ENCODE data around the gene VRK2.

The VRK2 gene

DNA sequence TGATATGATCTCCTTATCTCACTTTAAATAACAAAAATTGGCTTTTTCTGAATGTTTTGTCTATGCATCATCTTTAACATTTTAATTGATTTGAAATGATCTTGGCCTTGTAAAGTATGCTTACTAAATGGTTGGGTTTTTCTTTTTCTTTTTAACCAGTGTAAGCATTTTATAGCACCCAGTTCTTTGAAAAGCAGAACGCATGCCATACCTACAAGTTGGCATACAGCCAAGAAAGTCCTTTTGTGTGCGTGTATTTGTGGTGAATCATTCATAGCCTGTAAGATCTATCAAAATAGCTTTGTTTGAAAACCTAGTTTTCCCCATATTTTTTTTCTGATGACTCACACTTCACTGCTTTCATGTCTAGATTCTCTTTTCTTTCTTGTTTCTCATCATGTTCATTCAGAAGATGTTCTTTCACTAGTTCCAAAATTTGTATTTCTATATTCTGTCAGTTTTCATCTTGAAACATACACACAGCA is 4.1 kb upstream of the VRK2 start:
- Mint-ChIP-seq H3K4me3 (no peak overlapping the region), H3K9me3 (peaks cover 6% of the 10 kb centered on the region), H3K4me1 (ENCODE audit: low read depth) (peaks cover 28% of the 10 kb centered on the region), H3K27me3 (ENCODE audit: low read depth) (no peaks in the 10 kb centered on the region), H3K36me3 (ENCODE audit: low read depth) (peaks cover 7% of the 10 kb centered on the region), H3K27ac (no peak overlapping the region)
- no peak for DNase-seq (ENCODE audit: low spot score)

DNA sequence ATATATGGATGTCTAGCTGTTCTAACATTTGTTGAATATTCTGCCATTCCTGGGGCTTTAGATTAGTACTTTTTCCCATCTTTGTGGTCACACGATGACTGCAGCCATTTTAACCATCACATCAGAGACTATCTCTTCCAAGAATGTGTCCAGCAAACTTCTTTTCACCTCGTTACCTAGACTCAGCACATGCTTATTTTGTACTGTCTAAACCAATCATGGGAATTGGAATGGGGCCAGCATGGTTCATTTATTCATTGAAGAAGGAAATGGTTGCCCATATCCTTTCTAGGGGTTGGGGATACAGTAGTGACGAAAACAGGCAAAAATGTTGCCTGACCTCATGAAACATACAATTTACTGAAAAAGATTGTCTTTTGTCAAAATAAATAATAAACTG is 2.5 kb upstream of the VRK2 start:
- H3K4me1 Mint-ChIP-seq (ENCODE audit: low read depth) = peaks cover 36% of the 10 kb centered on the region
- no peak overlapping the region for H3K27ac Mint-ChIP-seq
- no peaks in the 10 kb centered on the region for H3K9me3 Mint-ChIP-seq
- H3K4me3 Mint-ChIP-seq = no peak overlapping the region
- no peaks in the 10 kb centered on the region for H3K27me3 Mint-ChIP-seq (ENCODE audit: low read depth)
- H3K36me3 Mint-ChIP-seq (ENCODE audit: low read depth) = peaks cover 5% of the 10 kb centered on the region
- DNase-seq (ENCODE audit: low spot score) = no peak

DNA sequence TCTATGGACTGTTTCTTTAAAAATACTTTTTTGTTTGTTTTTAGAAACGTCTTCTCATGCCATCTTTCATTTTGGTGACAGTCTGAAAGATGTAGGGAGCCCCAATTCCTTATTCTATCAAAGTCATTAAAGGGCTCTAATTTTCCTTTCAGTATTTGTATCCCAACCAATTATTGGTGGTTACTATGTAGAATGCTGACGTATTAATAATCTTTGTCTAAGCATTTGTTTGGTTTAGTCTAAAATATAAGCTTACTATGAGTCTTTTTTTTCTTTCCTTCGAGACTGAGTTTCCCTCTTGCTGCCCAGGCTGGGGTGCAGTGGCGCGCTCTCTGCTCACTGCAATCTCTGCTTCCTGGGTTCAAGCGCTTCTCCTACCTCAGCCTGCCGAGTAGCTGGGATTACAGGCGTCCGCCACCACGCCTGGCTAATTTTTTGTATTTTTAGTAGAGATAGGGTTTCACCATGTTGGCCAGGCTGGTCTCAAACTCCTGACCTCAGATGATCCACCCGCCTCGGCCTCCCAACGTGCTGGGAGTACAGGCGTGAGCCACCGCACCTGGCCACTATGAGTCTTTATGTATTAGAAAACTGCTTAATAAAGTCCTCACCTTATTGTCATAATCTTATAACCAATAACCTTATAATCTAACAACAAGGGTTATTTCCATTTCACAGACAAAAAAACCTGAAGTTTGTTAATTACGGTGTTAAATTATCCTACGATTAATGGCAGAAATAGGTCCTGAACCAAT is 849 bp upstream of the VRK2 start:
- no peak for DNase-seq (ENCODE audit: low spot score)
- H3K9me3 Mint-ChIP-seq = no peaks in the 10 kb centered on the region
- peak overlapping the region; percentile 91 for H3K27ac Mint-ChIP-seq
- H3K4me1 Mint-ChIP-seq (ENCODE audit: low read depth) = peaks cover 36% of the 10 kb centered on the region
- peaks cover 8% of the 10 kb centered on the region for H3K36me3 Mint-ChIP-seq (ENCODE audit: low read depth)
- H3K27me3 Mint-ChIP-seq (ENCODE audit: low read depth) = no peaks in the 10 kb centered on the region
- H3K4me3 Mint-ChIP-seq = peak overlapping the region; percentile 88

DNA sequence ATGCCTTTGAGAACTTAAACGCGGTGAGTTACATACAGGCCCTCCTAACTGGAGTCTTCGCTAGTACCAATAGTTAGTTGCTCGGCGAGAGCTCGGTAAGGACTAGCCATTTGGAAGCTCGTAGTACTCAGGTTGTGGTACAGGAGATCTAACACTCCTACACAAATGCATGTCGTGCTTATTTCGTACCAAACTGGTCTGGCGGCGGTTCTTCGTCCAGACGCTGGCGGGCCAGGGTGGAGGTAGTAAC is 346 bp upstream of the VRK2 start:
- peak overlapping the region; percentile 91 for H3K27ac Mint-ChIP-seq
- H3K9me3 Mint-ChIP-seq = no peaks in the 10 kb centered on the region
- peaks cover 10% of the 10 kb centered on the region for H3K36me3 Mint-ChIP-seq (ENCODE audit: low read depth)
- H3K4me1 Mint-ChIP-seq (ENCODE audit: low read depth) = peaks cover 36% of the 10 kb centered on the region
- H3K4me3 Mint-ChIP-seq = peak overlapping the region; percentile 88
- DNase-seq (ENCODE audit: low spot score) = no peak
- no peaks in the 10 kb centered on the region for H3K27me3 Mint-ChIP-seq (ENCODE audit: low read depth)

DNA sequence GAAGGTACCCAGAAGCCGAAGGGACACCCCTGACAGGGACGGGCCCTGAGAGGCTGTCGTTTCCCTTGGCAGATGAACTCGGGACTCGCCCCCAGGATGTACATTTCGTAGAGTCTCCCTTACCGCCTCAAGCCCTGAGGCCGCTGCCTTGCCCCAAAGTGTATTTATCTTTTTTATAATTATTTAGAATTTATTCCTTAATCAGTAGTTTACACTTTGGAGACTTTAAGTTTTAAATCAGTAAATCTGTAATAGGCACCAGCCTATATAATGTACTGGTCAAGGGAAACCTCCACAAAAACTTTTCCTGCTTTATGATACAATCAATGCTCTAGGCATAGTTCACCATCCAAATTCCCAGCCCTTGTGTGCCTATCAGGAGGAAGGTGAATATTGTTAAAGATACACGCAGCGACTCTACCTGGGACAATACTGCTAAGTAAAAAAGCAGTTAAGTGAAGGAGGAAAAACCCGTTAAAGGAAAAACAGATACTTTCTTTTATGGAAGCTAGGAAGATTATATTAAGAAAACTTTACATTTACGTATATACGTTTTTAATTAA is 848 bp downstream of the VRK2 start:
- peak overlapping the region; percentile 88 for H3K4me3 Mint-ChIP-seq
- no peaks in the 10 kb centered on the region for H3K9me3 Mint-ChIP-seq
- H3K4me1 Mint-ChIP-seq (ENCODE audit: low read depth) = peaks cover 37% of the 10 kb centered on the region
- no peak for DNase-seq (ENCODE audit: low spot score)
- H3K27me3 Mint-ChIP-seq (ENCODE audit: low read depth) = no peaks in the 10 kb centered on the region
- H3K27ac Mint-ChIP-seq = peak overlapping the region; percentile 91
- H3K36me3 Mint-ChIP-seq (ENCODE audit: low read depth) = peaks cover 16% of the 10 kb centered on the region

DNA sequence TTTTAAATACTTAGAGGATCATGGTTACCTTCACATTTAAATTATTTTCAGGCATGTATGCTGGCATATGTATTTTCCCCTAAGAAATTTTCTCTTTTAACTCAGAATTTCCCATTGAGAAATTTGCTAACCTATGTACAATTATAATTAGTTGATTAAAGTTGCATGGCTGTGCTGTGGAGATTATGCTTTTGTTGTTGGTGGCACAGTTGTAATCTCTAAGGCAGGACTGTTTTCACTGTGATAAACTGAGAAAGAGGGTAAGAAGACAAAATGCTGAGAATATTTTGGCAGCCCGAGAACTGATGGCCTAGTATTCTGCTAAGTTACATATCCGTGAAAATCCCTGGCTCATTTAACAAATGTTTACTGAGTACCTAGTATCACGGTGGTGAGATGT is 1.4 kb downstream of the VRK2 start:
- Mint-ChIP-seq H3K4me3 (peak overlapping the region; percentile 88), H3K4me1 (ENCODE audit: low read depth) (peaks cover 34% of the 10 kb centered on the region), H3K36me3 (ENCODE audit: low read depth) (peaks cover 19% of the 10 kb centered on the region), H3K27ac (no peak overlapping the region), H3K9me3 (no peaks in the 10 kb centered on the region), H3K27me3 (ENCODE audit: low read depth) (no peaks in the 10 kb centered on the region)
- DNase-seq (ENCODE audit: low spot score) = no peak

DNA sequence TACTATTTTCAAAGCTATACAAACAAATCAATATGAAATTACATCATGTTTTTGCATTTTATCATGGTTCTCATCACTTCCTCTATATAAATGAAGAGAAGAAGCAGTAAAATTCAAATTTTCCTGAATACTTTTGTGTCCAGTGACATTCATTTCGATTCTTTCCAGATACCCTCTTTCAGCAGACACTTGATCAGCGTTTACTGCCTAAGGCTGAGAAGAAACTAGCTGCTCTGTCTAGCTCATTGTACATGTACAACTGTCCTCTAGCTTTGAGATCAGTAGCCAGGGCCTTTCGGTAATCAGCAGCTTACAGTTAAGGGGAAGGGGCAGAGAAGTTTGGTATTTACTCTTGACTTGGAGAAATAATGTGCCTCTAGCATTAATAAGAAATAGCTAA is 4.8 kb downstream of the VRK2 start:
- Mint-ChIP-seq H3K4me1 (ENCODE audit: low read depth) (peaks cover 24% of the 10 kb centered on the region), H3K36me3 (ENCODE audit: low read depth) (peaks cover 16% of the 10 kb centered on the region), H3K9me3 (no peaks in the 10 kb centered on the region), H3K4me3 (no peak overlapping the region), H3K27me3 (ENCODE audit: low read depth) (no peaks in the 10 kb centered on the region), H3K27ac (no peak overlapping the region)
- no peak for DNase-seq (ENCODE audit: low spot score)

DNA sequence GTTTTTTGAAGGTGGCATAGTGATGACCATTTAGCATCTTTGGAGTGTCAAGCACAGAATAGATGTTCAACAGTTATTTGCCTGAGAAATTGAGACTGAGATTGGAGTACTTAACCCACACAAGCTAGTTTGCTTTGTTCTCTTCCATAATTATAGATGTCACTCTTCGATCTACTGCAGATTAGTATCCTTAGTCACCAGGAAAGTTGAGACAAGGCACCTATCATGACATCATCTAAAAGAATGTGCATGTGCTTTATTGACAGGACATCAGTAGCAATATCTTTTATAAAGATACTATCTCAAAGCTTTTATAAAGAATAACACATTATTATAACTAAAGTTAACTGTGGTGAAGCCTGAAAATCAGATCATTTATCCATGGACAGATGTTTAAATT is 6.4 kb downstream of the VRK2 start:
- DNase-seq (ENCODE audit: low spot score) = no peak

DNA sequence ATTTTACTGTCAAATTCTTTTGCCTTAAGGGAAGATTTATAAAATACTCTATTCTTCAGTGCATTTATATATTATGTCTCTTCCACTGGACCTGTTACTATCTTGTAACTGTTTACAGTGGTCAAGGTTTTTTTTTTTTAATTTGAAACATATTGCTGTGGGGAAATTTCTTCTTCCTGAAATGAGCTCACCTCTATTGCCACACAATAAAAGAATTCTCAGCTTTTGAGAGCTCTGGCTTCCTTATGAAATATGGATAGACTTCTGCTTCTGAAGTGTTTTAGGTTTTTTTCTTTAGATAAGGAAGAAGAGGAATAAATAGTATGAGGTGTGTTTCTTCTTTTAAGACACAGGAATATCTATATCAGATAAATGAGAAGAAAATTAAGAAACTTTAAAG is 7.7 kb downstream of the VRK2 start:
- peaks cover 9% of the 10 kb centered on the region for H3K4me1 Mint-ChIP-seq (ENCODE audit: low read depth)
- no peak for DNase-seq (ENCODE audit: low spot score)
- no peaks in the 10 kb centered on the region for H3K9me3 Mint-ChIP-seq
- peaks cover 22% of the 10 kb centered on the region for H3K36me3 Mint-ChIP-seq (ENCODE audit: low read depth)
- no peak overlapping the region for H3K4me3 Mint-ChIP-seq
- no peak overlapping the region for H3K27ac Mint-ChIP-seq
- H3K27me3 Mint-ChIP-seq (ENCODE audit: low read depth) = no peaks in the 10 kb centered on the region

More for the DNA sequence above, 6.4 kb downstream of the VRK2 start:
- Mint-ChIP-seq H3K27me3 (ENCODE audit: low read depth) (no peaks in the 10 kb centered on the region), H3K4me1 (ENCODE audit: low read depth) (peaks cover 20% of the 10 kb centered on the region), H3K4me3 (no peak overlapping the region), H3K36me3 (ENCODE audit: low read depth) (peaks cover 21% of the 10 kb centered on the region), H3K9me3 (no peaks in the 10 kb centered on the region), H3K27ac (no peak overlapping the region)

DNA sequence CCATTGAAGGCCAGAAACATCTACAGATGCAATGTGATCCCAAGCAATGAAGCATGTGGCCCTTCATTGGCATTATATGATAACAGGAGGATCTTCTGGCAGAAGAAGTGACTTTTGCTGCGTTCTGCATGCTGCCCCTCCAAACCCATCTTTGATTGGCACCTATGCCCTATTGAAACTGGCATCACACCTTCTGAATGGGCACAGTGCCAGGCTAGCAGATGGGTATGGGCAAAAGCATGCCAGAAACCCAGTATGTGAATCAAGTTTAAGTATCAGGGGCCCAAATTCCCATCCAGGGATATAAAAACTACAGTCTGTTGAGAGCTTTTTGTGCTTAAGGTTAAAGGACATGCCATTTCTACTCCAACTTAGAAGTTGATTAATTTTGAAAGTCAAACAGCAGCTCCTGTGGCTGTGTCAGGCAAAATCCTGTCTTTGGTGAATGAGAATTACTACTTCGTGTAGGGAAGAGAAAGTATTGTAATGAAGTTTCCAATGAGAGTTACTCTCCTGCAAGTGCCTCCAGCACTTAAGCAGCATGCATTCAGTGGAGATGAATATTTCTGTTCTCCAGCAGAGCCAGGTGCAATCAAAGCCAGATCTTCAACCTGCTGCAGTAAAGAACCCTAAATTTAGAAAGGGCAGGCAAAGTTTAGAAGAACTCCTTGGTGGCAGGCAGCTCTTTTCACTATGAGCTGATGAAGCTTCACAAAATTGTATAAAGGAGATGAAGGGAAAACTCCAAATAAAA is 8.6 kb downstream of the VRK2 start:
- no peak for DNase-seq (ENCODE audit: low spot score)
- no peak overlapping the region for H3K4me3 Mint-ChIP-seq
- H3K27me3 Mint-ChIP-seq (ENCODE audit: low read depth) = no peaks in the 10 kb centered on the region
- peaks cover 22% of the 10 kb centered on the region for H3K36me3 Mint-ChIP-seq (ENCODE audit: low read depth)
- H3K9me3 Mint-ChIP-seq = no peaks in the 10 kb centered on the region
- no peak overlapping the region for H3K27ac Mint-ChIP-seq
- H3K4me1 Mint-ChIP-seq (ENCODE audit: low read depth) = peaks cover 7% of the 10 kb centered on the region

DNA sequence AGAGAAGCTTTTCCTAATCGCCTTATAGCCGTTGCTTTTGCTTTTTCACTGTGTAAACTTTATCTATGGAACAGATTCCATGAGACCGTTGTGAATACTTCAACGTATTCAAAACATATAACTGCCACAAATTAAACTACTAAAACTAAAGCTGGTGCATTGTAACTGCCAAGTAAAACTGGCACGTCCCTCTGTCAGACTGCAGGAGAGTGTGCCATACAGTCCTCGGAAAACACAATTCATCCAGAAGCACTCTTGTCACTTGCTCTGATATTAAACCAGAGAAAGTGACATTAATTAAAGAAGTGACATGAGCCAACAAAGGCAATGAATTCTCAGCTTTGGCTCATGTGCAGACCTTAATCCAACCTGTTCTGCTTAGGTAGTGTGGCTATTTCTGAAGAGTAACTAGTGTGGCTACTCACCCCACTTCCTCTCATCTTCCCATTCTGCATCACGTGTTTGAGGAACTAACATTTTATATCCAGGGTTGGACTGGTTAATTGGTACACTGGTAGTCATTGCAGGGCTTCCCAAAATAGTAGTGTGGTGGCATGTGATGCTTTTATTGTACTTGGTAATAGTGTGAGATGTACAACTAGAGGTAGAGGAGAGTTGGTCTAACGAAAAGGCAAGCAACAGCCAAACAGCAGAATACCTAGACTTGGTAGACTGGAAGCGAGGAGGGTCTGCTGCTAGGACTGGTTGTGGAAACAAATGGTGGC is 9.7 kb downstream of the VRK2 start:
- Mint-ChIP-seq H3K9me3 (no peaks in the 10 kb centered on the region), H3K27ac (no peak overlapping the region), H3K4me3 (no peak overlapping the region), H3K4me1 (ENCODE audit: low read depth) (peaks cover 7% of the 10 kb centered on the region), H3K36me3 (ENCODE audit: low read depth) (peaks cover 21% of the 10 kb centered on the region), H3K27me3 (ENCODE audit: low read depth) (no peaks in the 10 kb centered on the region)
- DNase-seq (ENCODE audit: low spot score) = no peak

DNA sequence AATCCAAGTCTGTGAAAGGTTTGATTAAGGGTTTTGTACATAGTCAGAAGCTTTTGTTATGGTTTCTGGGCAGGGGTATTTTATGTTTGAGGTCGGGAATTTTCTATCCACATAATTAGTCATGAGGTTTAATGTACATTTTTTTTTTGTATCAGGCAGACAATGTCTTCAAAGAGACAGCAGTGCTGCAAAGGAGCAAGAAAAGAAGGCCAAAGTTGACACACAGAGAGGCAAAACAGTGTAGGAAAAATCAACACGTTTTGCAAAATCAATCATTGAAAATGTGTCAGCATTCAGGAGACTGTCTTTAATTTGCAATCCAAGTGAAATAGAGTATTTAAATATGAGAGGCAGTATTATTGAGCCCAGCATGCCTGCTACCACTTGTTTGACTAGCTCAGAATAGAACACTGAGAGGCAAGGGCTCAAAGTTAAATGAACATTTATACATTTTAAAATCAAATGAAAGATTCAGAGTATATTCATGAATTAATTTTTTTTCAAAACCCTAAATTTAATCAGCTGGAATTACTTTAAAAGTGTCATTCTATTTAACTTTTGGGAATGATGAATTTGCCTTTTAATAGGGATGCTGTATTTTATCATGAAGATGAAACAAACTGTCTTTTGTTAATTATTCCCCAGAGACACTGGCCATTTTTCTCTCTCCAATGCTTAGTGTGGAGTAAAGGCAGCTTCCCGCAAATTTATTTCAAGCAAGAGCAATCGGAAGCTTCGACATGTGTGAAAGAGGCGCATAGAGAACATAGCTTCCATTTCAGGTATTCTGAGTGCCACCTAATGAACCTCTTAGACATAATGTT is 11.3 kb downstream of the VRK2 start:
- H3K27me3 Mint-ChIP-seq (ENCODE audit: low read depth) = no peaks in the 10 kb centered on the region
- H3K4me3 Mint-ChIP-seq = no peak overlapping the region
- peaks cover 7% of the 10 kb centered on the region for H3K4me1 Mint-ChIP-seq (ENCODE audit: low read depth)
- H3K9me3 Mint-ChIP-seq = no peaks in the 10 kb centered on the region
- H3K27ac Mint-ChIP-seq = no peak overlapping the region
- DNase-seq (ENCODE audit: low spot score) = no peak
- peaks cover 17% of the 10 kb centered on the region for H3K36me3 Mint-ChIP-seq (ENCODE audit: low read depth)

DNA sequence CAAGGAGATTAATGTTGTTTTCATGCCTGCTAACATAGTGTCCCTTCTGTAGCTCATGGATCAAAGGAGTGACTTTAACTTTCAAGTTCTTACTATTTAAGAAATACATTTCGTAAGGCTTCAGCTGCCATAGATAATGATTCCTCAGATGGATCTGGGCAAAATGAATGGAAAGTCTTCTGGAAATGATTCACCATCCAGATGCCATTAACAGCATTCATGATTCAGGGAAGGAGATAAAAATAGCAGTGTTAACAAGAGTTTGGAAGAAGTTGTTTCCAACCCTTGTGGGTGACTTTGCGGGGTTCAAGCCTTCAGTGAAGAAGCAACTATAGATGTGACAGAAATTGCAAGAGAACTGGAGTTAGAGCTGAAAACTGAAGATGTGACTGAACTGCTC is 17.0 kb downstream of the VRK2 start:
- H3K4me3 Mint-ChIP-seq = peak overlapping the region; percentile 10

More for the DNA sequence above, 17.0 kb downstream of the VRK2 start:
- Mint-ChIP-seq H3K27me3 (ENCODE audit: low read depth) (no peaks in the 10 kb centered on the region), H3K36me3 (ENCODE audit: low read depth) (peaks cover 10% of the 10 kb centered on the region), H3K9me3 (no peaks in the 10 kb centered on the region), H3K4me1 (ENCODE audit: low read depth) (peaks cover 19% of the 10 kb centered on the region), H3K27ac (no peak overlapping the region)
- no peak for DNase-seq (ENCODE audit: low spot score)
